SK-N-SH (cell line): ENCODE data around the gene TMEM225B. TPM values are rescaled to one million over a fixed set of nuclear protein-coding genes. Genes with fewer than 3 reads are reported as not detected.

ENCODE experiments used
- CTCF ChIA-PET: fragments of 300-600, 350-600 bp; formaldehyde crosslinking; extraction: SDS; loops from one replicate; lab custom pipeline; 2021; lab: Yijun Ruan, JAX
- POLR2A ChIA-PET: fragments of 350-600 bp; sonication (Branson Sonifier 250); formaldehyde crosslinking; extraction: SDS; loops from one replicate; lab custom pipeline; 2020; ENCODE audit warnings: antibody characterized with exemption, inconsistent platforms; lab: Yijun Ruan, JAX
- DNase-seq: peaks from one replicate; pipeline ENCODE4 v3.0.0; 2012
- H2AFZ ChIP-seq: fragments of 200-600 bp; sonication (generic); 2 replicates; pipeline ENCODE4 v1.8.1; 2016; ENCODE audit warnings: antibody characterized with exemption, mild to moderate bottlenecking, low read depth
- H3F3A ChIP-seq: fragments of 200-600 bp; sonication (generic); replicated peaks from 2 replicates; pipeline ENCODE3; 2016; ENCODE audit warnings: antibody characterized with exemption, mild to moderate bottlenecking; ENCODE audit not compliant: insufficient read depth
- H3K27ac ChIP-seq, 2 experiments: fragments of 200-500 bp in 1 of 2; fragments of 200-600 bp in 1 of 2; sonication (Bioruptor generic) in 1 of 2; sonication (generic), shearing (Covaris generic) in 1 of 2; 2 replicates each; pipeline versions ENCODE4 v1.5.1 to v1.6.1; 2014 to 2016; ENCODE audit warnings: low read depth in 2 of 2, inconsistent platforms in 1 of 2, low read length in 1 of 2, mild to moderate bottlenecking in 1 of 2, mixed read lengths in 1 of 2
- H3K27me3 ChIP-seq: fragments of 200-600 bp; sonication (generic), shearing (Covaris generic); 2 replicates; pipeline ENCODE4 v1.6.1; 2016; ENCODE audit warnings: mixed run types; ENCODE audit not compliant: insufficient read depth
- H3K36me3 ChIP-seq, 2 experiments: fragments of 200-500 bp in 1 of 2; fragments of 200-600 bp in 1 of 2; sonication (Bioruptor generic) in 1 of 2; sonication (generic) in 1 of 2; replicated peaks in 1 of 2; 2 replicates each; pipeline versions ENCODE3 to v1.5.1; 2014 to 2016; ENCODE audit warnings: low read length in 1 of 2, mild to moderate bottlenecking in 1 of 2; ENCODE audit not compliant: insufficient read depth in 2 of 2, control insufficient read depth in 1 of 2
- H3K4me1 ChIP-seq, 2 experiments: fragments of 200-500 bp in 1 of 2; fragments of 200-600 bp in 1 of 2; sonication (Bioruptor generic) in 1 of 2; sonication (generic), shearing (Covaris generic) in 1 of 2; 2 replicates each; pipeline versions ENCODE4 v1.5.1 to v1.6.1; 2014 to 2016; ENCODE audit warnings: low read depth in 1 of 2, low read length in 1 of 2, mixed run types in 1 of 2; ENCODE audit not compliant: insufficient read depth in 2 of 2, control insufficient read depth in 1 of 2
- H3K4me2 ChIP-seq: fragments of 200-600 bp; sonication (generic), shearing (Covaris generic); 2 replicates; pipeline ENCODE4 v1.6.1; 2017; ENCODE audit warnings: mixed run types
- H3K4me3 ChIP-seq, 2 experiments: fragments of 200-500 bp in 1 of 2; fragments of 200-600 bp in 1 of 2; sonication (Bioruptor generic) in 1 of 2; sonication (generic), shearing (Covaris generic) in 1 of 2; 2 replicates each; pipeline versions ENCODE4 v1.5.1 to v1.8.1; 2014 to 2016; ENCODE audit warnings: low read depth in 2 of 2, inconsistent platforms in 1 of 2, low read length in 1 of 2, mild to moderate bottlenecking in 1 of 2, mixed read lengths in 1 of 2, moderate library complexity in 1 of 2
- H3K79me2 ChIP-seq: fragments of 200-600 bp; sonication (generic); 2 replicates; pipeline ENCODE4 v1.8.1; 2017; ENCODE audit warnings: mild to moderate bottlenecking; ENCODE audit not compliant: insufficient read depth
- H3K9ac ChIP-seq: fragments of 200-600 bp; sonication (generic); 2 replicates; pipeline ENCODE4 v1.6.1; 2017; ENCODE audit warnings: mixed run types
- H3K9me2 ChIP-seq: fragments of 200-600 bp; sonication (generic); 2 replicates; pipeline ENCODE4 v1.6.1; 2017; ENCODE audit warnings: mixed run types
- H3K9me3 ChIP-seq: fragments of 200-600 bp; sonication (generic); 2 replicates; pipeline ENCODE4 v1.6.1; 2017; ENCODE audit warnings: mixed run types, mild to moderate bottlenecking, moderate library complexity
- H4K20me1 ChIP-seq: fragments of 200-600 bp; sonication (generic); 2 replicates; pipeline ENCODE4 v1.6.1; 2017; ENCODE audit warnings: mild to moderate bottlenecking, mixed run types; ENCODE audit not compliant: insufficient read depth
- CHD2 ChIP-seq: fragments of 150-350 bp; IDR thresholded peaks from 2 replicates; pipeline ENCODE4 v1.6.1; 2018; ENCODE audit warnings: low read length; ENCODE audit not compliant: partially characterized antibody
- ELF1 ChIP-seq: IDR thresholded peaks from 2 replicates; pipeline ENCODE4 v1.4.0; 2012
- FOSL2 ChIP-seq: IDR thresholded peaks from 2 replicates; pipeline ENCODE4 v1.4.0; 2012; ENCODE audit warnings: low read depth, mild to moderate bottlenecking, moderate library complexity, borderline replicate concordance
- FOXJ3 ChIP-seq: sonication (generic); formaldehyde crosslinking; IDR thresholded peaks from 2 replicates; pipeline ENCODE4 v1.5.1; 2020; ENCODE audit warnings: mild to moderate bottlenecking, missing genetic modification reagents
- FOXM1 ChIP-seq: IDR thresholded peaks from 2 replicates; pipeline ENCODE4 v1.4.0; 2012; ENCODE audit warnings: low read depth, mild to moderate bottlenecking
- GABPA ChIP-seq: IDR thresholded peaks from 2 replicates; pipeline ENCODE4 v1.4.0; 2012; ENCODE audit warnings: low read depth, mild to moderate bottlenecking
- JUND ChIP-seq: IDR thresholded peaks from 2 replicates; pipeline ENCODE4 v1.4.0; 2012
- MEF2A ChIP-seq: IDR thresholded peaks from 2 replicates; pipeline ENCODE4 v1.4.0; 2012; ENCODE audit warnings: low read depth, borderline replicate concordance
- MXI1 ChIP-seq: IDR thresholded peaks from 2 replicates; pipeline ENCODE4 v1.6.1; 2012; ENCODE audit warnings: mild to moderate bottlenecking, low read depth, low read length, improper control_type of control experiment
- NRF1 ChIP-seq: IDR thresholded peaks from 2 replicates; pipeline ENCODE4 v1.6.1; 2012; ENCODE audit warnings: low read depth, mild to moderate bottlenecking, low read length
- POLR2AphosphoS5 ChIP-seq: IDR thresholded peaks from 2 replicates; pipeline ENCODE4 v1.6.1; 2012; ENCODE audit warnings: low read depth, low read length
- RCOR1 ChIP-seq: fragments of 150-350 bp; IDR thresholded peaks from 2 replicates; pipeline ENCODE4 v1.6.1; 2017; ENCODE audit warnings: antibody characterized with exemption, low read length
- RXRA ChIP-seq: IDR thresholded peaks from 2 replicates; pipeline ENCODE4 v1.4.0; 2012; ENCODE audit warnings: low read depth, mild to moderate bottlenecking, borderline replicate concordance
- SIN3A ChIP-seq: IDR thresholded peaks from 2 replicates; pipeline ENCODE4 v1.6.1; 2012; ENCODE audit warnings: low read depth, mild to moderate bottlenecking, low read length, moderate library complexity, borderline replicate concordance
- TAF1 ChIP-seq: IDR thresholded peaks from 2 replicates; pipeline ENCODE4 v1.6.1; 2012; ENCODE audit warnings: low read depth, mild to moderate bottlenecking, low read length, moderate library complexity, borderline replicate concordance
- TCF12 ChIP-seq: IDR thresholded peaks from 2 replicates; pipeline ENCODE4 v1.4.0; 2012
- WGBS: methylation state at CpG from one replicate; pipeline ENCODE4 v1.1.6; 2017; ENCODE audit warnings: low lambda C conversion rate; 5-methylcytosine and 5-hydroxymethylcytosine counted together
- polyA plus RNA-seq, 3 experiments: library from polyadenylated mRNA; depleted of rRNA; stranded (reverse); fragments of >200 nt; gene quantifications; 2 replicates each; pipeline ENCODE4 v1.2.3, GENCODE V29; 2012
- TF ChIP-seq, protein P1 (sequence below): IDR thresholded peaks from 2 replicates; pipeline ENCODE4 v1.4.0; 2012; ENCODE audit warnings: low read depth, borderline replicate concordance
- TF ChIP-seq, protein P2 (sequence below): IDR thresholded peaks from 2 replicates; pipeline ENCODE4 v1.4.0; 2012; ENCODE audit warnings: low read depth
- TF ChIP-seq, protein P3 (sequence below): fragments of 150-350 bp; IDR thresholded peaks from 2 replicates; pipeline ENCODE4 v1.6.1; 2017; ENCODE audit warnings: antibody characterized with exemption, low read length, low read depth, borderline replicate concordance

The TMEM225B gene
- polyA plus RNA-seq, 1 of the 3 experiments (the other 2 are of a cell fraction): 1.5 TPM

GRCh38 chr7:99642027-99642426 lies 44.0 kb downstream of the TMEM225B start (continued):
- no peak for TF ChIP-seq SIN3A

DNA sequence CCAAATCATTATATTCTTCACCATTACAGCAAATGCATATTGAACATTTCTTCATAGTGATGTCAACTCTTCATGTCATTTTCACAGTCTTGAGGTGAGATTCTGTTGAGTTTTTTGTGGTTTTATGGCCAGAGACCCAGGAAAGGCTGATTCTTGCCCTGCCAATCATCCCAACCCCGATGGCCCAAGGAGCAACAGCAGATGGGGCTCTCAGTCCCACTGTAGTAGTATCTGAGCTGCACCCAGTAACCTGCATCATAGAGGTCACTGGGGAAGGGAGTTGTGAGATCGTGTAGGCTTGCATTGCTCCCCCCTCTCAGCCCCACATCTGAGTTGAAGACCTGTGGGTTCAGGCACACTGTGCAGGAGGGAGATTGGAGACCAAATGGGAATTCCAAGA lies 45.4 kb downstream of the TMEM225B start:
- POLR2A ChIA-PET: no interaction called here
- H3K9ac ChIP-seq: no peak overlapping the region
- no peak overlapping the region for H3K27ac ChIP-seq
- WGBS: 42% methylated on average over 2 of the region's 2 CpGs
- no peaks in the 10 kb centered on the region for H4K20me1 ChIP-seq
- H3K4me2 ChIP-seq: no peak overlapping the region
- TF ChIP-seq NRF1 (no peak), SIN3A (no peak)
- TF ChIP-seq, all 33 proteins: peak for 0
- H3K9me2 ChIP-seq: no peaks in the 10 kb centered on the region
- DNase-seq: no peak
- no peak overlapping the region for H2AFZ ChIP-seq
- H3K27me3 ChIP-seq: no peaks in the 10 kb centered on the region
- H3K36me3 ChIP-seq: no peaks in the 10 kb centered on the region
- no peaks in the 10 kb centered on the region for H3F3A ChIP-seq
- no peaks in the 10 kb centered on the region for H3K4me1 ChIP-seq
- H3K9me3 ChIP-seq: peaks cover 5% of the 10 kb centered on the region; the same call in 1 of the 2 replicates
- no peak overlapping the region for H3K4me3 ChIP-seq
- H3K79me2 ChIP-seq: no peaks in the 10 kb centered on the region
- CTCF ChIA-PET: no interaction called here

GRCh38 chr7:99644431-99644830 lies 46.4 kb downstream of the TMEM225B start:
- POLR2A ChIA-PET: no interaction called here
- Histone ChIP-seq H3K4me1 (no peaks in the 10 kb centered on the region), H3K27ac (no peak overlapping the region), H3K36me3 (no peaks in the 10 kb centered on the region), H3K9me2 (no peaks in the 10 kb centered on the region), H3F3A (no peaks in the 10 kb centered on the region), H4K20me1 (no peaks in the 10 kb centered on the region), H3K79me2 (no peaks in the 10 kb centered on the region), H3K9me3 (peaks cover 5% of the 10 kb centered on the region; the same call in 1 of the 2 replicates), H2AFZ (no peak overlapping the region), H3K27me3 (no peaks in the 10 kb centered on the region), H3K9ac (no peak overlapping the region), H3K4me3 (no peak overlapping the region), H3K4me2 (no peak overlapping the region)
- WGBS: 78% methylated on average over 3 of the region's 3 CpGs
- no peak for TF ChIP-seq TAF1
- TF ChIP-seq TCF12: no peak
- TF ChIP-seq NRF1: no peak
- TF ChIP-seq POLR2AphosphoS5: no peak
- CTCF ChIA-PET: no interaction called here
- DNase-seq: no peak

DNA sequence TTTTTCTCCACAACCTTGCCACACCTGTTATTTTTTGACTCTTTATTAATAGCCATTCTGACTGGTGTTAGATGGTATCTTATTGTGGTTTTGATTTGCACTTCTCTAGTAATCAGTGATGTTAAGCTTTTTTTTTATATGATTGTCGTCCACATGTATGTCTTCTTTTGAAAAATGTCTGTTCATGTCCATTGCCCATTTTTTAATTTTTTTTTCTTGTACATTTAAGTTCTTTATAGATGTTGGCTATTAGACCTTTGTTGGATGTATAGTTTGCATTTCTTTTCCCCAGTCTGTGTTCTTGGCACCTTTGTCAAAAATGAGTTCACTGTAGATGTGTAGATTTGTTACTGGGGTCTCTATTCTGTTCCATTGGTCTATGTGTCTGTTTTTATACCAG lies 47.5 kb downstream of the TMEM225B start:
- ChIA-PET POLR2A (no interaction called here), CTCF (no interaction called here)
- TF ChIP-seq, protein P1, sequence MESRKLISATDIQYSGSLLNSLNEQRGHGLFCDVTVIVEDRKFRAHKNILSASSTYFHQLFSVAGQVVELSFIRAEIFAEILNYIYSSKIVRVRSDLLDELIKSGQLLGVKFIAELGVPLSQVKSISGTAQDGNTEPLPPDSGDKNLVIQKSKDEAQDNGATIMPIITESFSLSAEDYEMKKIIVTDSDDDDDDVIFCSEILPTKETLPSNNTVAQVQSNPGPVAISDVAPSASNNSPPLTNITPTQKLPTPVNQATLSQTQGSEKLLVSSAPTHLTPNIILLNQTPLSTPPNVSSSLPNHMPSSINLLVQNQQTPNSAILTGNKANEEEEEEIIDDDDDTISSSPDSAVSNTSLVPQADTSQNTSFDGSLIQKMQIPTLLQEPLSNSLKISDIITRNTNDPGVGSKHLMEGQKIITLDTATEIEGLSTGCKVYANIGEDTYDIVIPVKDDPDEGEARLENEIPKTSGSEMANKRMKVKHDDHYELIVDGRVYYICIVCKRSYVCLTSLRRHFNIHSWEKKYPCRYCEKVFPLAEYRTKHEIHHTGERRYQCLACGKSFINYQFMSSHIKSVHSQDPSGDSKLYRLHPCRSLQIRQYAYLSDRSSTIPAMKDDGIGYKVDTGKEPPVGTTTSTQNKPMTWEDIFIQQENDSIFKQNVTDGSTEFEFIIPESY: no peak
- TF ChIP-seq JUND: no peak
- TF ChIP-seq MXI1: no peak
- TF ChIP-seq, protein P2, sequence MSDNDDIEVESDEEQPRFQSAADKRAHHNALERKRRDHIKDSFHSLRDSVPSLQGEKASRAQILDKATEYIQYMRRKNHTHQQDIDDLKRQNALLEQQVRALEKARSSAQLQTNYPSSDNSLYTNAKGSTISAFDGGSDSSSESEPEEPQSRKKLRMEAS: no peak
- no peak for TF ChIP-seq TCF12
- TF ChIP-seq RCOR1: no peak
- TF ChIP-seq GABPA: no peak
- no peak for TF ChIP-seq RXRA
- no peak for TF ChIP-seq FOSL2
- no peak for TF ChIP-seq FOXJ3 (CRISPR knock-in tag)
- no peak for TF ChIP-seq FOXM1
- TF ChIP-seq, protein P3, sequence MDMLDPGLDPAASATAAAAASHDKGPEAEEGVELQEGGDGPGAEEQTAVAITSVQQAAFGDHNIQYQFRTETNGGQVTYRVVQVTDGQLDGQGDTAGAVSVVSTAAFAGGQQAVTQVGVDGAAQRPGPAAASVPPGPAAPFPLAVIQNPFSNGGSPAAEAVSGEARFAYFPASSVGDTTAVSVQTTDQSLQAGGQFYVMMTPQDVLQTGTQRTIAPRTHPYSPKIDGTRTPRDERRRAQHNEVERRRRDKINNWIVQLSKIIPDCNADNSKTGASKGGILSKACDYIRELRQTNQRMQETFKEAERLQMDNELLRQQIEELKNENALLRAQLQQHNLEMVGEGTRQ: no peak
- no peak for TF ChIP-seq CHD2
- TF ChIP-seq MEF2A: no peak
- TF ChIP-seq ELF1: no peak

More for the DNA sequence above, 47.5 kb downstream of the TMEM225B start:
- Histone ChIP-seq H3K4me1 (no peaks in the 10 kb centered on the region), H3K4me2 (no peak overlapping the region), H3K27me3 (no peaks in the 10 kb centered on the region), H3K36me3 (no peaks in the 10 kb centered on the region), H3K9ac (no peak overlapping the region), H3F3A (no peaks in the 10 kb centered on the region), H3K27ac (no peak overlapping the region), H4K20me1 (no peaks in the 10 kb centered on the region), H3K9me3 (peaks cover 5% of the 10 kb centered on the region; the same call in 1 of the 2 replicates), H2AFZ (no peak overlapping the region), H3K79me2 (no peaks in the 10 kb centered on the region), H3K4me3 (no peak overlapping the region), H3K9me2 (no peaks in the 10 kb centered on the region)
- no peak for DNase-seq
- WGBS: 76% methylated on average over 1 of the region's 1 CpG
